Thoracic aorta (tissue), 2 donors: ENCODE data around the gene DONSON. TPM values are rescaled to one million over a fixed set of nuclear protein-coding genes. Genes with fewer than 3 reads are reported as not detected.

Experiments
- ATAC-seq: fragments of 150-250 bp; one replicate; pipeline ENCODE4 v1.8.0; 2017; ENCODE audit warnings: low read depth; ENCODE audit not compliant: insufficient number of reproducible peaks, low FRiP score
- DNase-seq: peaks from one replicate; pipeline ENCODE4 v3.0.0-alpha.2; 2020; ENCODE audit warnings: low spot score
- H3K27ac ChIP-seq, 2 donors: fragments of 200-600 bp; sonication (generic); 1 replicate in 1 of 2; 2 replicates in 1 of 2; pipeline ENCODE4 v1.5.1; 2016; ENCODE audit warnings: mild to moderate bottlenecking in 2 of 2, moderate library complexity in 2 of 2
- H3K27me3 ChIP-seq: fragments of 200-600 bp; sonication (generic); replicated peaks from 2 replicates; pipeline ENCODE4 v1.6.0; 2016; ENCODE audit warnings: mild to moderate bottlenecking; ENCODE audit not compliant: insufficient read depth
- H3K36me3 ChIP-seq: fragments of 200-600 bp; sonication (generic); one replicate; pipeline ENCODE4 v1.5.1; 2016
- H3K4me1 ChIP-seq, 2 donors: fragments of 200-600 bp; sonication (generic); 1 replicate in 1 of 2; 2 replicates in 1 of 2; pipeline versions ENCODE4 v1.5.1 to v1.6.0; 2016; ENCODE audit warnings: low read depth in 2 of 2, mild to moderate bottlenecking in 1 of 2; ENCODE audit not compliant: control insufficient read depth in 1 of 2
- H3K4me3 ChIP-seq: fragments of 200-600 bp; sonication (generic); 2 replicates; pipeline ENCODE4 v1.5.1; 2016; ENCODE audit warnings: mild to moderate bottlenecking
- H3K9me3 ChIP-seq: fragments of 200-600 bp; sonication (generic); 2 replicates; pipeline ENCODE4 v1.5.1; 2016
- total RNA-seq, 2 donors: library from RNA; depleted of rRNA; stranded (reverse); fragments of >200 nt; gene quantifications; one replicate each; pipeline versions ENCODE4 v1.1.0 to v1.2.3, GENCODE V29; 2016
- TF ChIP-seq, protein P1 (sequence below): fragments of 200-600 bp; sonication (generic); IDR thresholded peaks from one replicate; pipeline ENCODE4 v1.5.1; 2019; ENCODE audit warnings: antibody characterized with exemption

The DONSON gene
- total RNA-seq, 2 donors from 2014 or later, result 12.1 to 19.2 TPM

DNA sequence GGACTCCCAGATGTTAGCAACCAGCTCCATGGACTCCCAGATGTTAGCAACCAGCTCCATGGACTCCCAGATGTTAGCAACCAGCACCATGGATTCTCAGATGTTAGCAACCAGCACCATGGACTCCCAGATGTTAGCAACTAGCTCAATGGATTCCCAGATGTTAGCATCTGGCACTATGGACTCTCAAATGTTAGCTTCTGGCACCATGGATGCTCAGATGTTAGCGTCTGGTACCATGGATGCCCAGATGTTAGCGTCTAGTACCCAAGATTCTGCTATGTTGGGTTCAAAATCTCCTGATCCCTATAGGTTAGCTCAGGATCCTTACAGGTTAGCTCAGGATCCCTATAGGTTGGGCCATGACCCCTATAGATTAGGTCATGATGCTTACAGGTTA is 36.8 kb downstream of the DONSON start:
- H3K27me3 ChIP-seq, result no peaks in the 10 kb centered on the region
- DNase-seq, result no peak
- no peaks in the 10 kb centered on the region for H3K9me3 ChIP-seq
- no peak overlapping the region for H3K27ac ChIP-seq
- peaks cover 64% of the 10 kb centered on the region for H3K36me3 ChIP-seq
- no peak overlapping the region for H3K4me3 ChIP-seq
- TF ChIP-seq, protein P1, sequence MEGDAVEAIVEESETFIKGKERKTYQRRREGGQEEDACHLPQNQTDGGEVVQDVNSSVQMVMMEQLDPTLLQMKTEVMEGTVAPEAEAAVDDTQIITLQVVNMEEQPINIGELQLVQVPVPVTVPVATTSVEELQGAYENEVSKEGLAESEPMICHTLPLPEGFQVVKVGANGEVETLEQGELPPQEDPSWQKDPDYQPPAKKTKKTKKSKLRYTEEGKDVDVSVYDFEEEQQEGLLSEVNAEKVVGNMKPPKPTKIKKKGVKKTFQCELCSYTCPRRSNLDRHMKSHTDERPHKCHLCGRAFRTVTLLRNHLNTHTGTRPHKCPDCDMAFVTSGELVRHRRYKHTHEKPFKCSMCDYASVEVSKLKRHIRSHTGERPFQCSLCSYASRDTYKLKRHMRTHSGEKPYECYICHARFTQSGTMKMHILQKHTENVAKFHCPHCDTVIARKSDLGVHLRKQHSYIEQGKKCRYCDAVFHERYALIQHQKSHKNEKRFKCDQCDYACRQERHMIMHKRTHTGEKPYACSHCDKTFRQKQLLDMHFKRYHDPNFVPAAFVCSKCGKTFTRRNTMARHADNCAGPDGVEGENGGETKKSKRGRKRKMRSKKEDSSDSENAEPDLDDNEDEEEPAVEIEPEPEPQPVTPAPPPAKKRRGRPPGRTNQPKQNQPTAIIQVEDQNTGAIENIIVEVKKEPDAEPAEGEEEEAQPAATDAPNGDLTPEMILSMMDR, result no peak
- H3K4me1 ChIP-seq, result peaks cover 10 to 31% of the 10 kb centered on the region in 2 donors
- ATAC-seq, result no peak

- Histone ChIP-seq H3K27ac (no peak overlapping the region), H3K4me3 (no peak overlapping the region), H3K36me3 (peaks cover 61% of the 10 kb centered on the region), H3K9me3 (no peaks in the 10 kb centered on the region), H3K27me3 (no peaks in the 10 kb centered on the region), H3K4me1 (peaks cover 7 to 31% of the 10 kb centered on the region in 2 donors)
- no peak for ATAC-seq
- TF ChIP-seq, protein P1, result no peak
- DNase-seq, result no peak
These were observed 37.5 kb downstream of the DONSON start for GRCh38 chr21:33550772-33551660.

- DNase-seq, result no peak
- TF ChIP-seq, protein P1, result no peak
These were observed 38.4 kb downstream of the DONSON start for GRCh38 chr21:33549848-33550771.

DNA sequence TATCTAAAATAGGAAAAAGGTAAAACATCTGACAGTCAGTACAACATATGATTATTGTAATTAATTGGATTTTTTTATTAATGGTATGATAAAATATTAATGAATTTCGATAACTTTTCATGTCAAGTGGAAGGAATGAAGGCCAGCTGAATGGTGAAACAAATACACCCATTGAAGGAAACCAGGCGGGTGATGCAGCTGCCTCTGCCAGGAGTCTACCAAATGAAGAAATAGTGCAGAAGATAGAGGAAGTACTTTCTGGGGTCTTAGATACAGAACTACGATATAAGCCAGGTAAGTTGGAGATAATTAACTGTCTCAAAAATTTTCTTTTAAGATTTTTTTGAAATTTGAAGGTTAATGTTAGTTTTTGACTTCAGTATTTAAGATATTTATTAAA is 42.4 kb downstream of the DONSON start:
- ATAC-seq (no peak), DNase-seq (no peak)
- no peaks in the 10 kb centered on the region for H3K27me3 ChIP-seq
- H3K36me3 ChIP-seq, result peaks cover 22% of the 10 kb centered on the region
- H3K27ac ChIP-seq, result no peak overlapping the region
- H3K4me3 ChIP-seq, result no peak overlapping the region
- TF ChIP-seq, protein P1, result no peak
- no peaks in the 10 kb centered on the region for H3K9me3 ChIP-seq
- H3K4me1 ChIP-seq, result peaks cover 18 to 40% of the 10 kb centered on the region in 2 donors

More at GRCh38 chr21:33549848-33550771, 38.4 kb downstream of the DONSON start:
- ATAC-seq, result no peak
- H3K4me3 ChIP-seq, result no peak overlapping the region
- no peak overlapping the region for H3K27ac ChIP-seq
- H3K36me3 ChIP-seq, result peaks cover 59% of the 10 kb centered on the region
- H3K9me3 ChIP-seq, result no peaks in the 10 kb centered on the region
- H3K4me1 ChIP-seq, result peaks cover 9 to 31% of the 10 kb centered on the region in 2 donors
- no peaks in the 10 kb centered on the region for H3K27me3 ChIP-seq
